Stomach (tissue), 4 donors: ENCODE measurements around the gene DNAI7.

Experiments used
- CTCF ChIP-seq, 7 experiments: fragments of 450-650 bp in 4 of 7; fragments of 200-600 bp in 3 of 7; sonication (generic) in 3 of 7; IDR thresholded peaks; one replicate each; pipeline ENCODE4 v1.5.1; 2016 to 2019; ENCODE audit warnings: antibody characterized with exemption in 7 of 7, control low read depth in 2 of 7, mild to moderate bottlenecking in 1 of 7
- POLR2A ChIP-seq, 4 donors: fragments of 450-650 bp; IDR thresholded peaks; one replicate each; pipeline ENCODE4 v1.6.1; 2016; ENCODE audit warnings: antibody characterized with exemption in 4 of 4, control low read depth in 2 of 4, mild to moderate bottlenecking in 1 of 4, moderate library complexity in 1 of 4

- TF ChIP-seq CTCF (IDR thresholded peaks at IDR 0.05) (peak in 5 of 7 experiments; percentile 35 to 62 (median 54)), POLR2A (IDR thresholded peaks at IDR 0.05) (no peak)
Measured at GRCh38 chr12:25241167-25242020, 46.4 kb upstream of the DNAI7 start.
